K562 (cell line): ENCODE data around the gene NUP210. TPM values are rescaled to one million over a fixed set of nuclear protein-coding genes. Genes with fewer than 3 reads are reported as not detected.
A peak's percentile ranks its signal among the peaks of the same experiment; 100 is the strongest.

Experiments
- AFF1 ChIP-seq, 2 experiments: fragments of 450-650 bp; IDR thresholded peaks; 2 replicates each; pipeline ENCODE4 v1.6.1; 2018; ENCODE audit warnings: mild to moderate bottlenecking in 2 of 2, low read depth in 1 of 2; ENCODE audit not compliant: partially characterized antibody in 2 of 2
- BHLHE40 ChIP-seq: IDR thresholded peaks from 2 replicates; pipeline ENCODE4 v1.6.1; 2011; ENCODE audit warnings: low read length, improper control_type of control experiment
- BRD4 ChIP-seq: fragments of 200-600 bp; sonication (generic); IDR thresholded peaks from 2 replicates; pipeline ENCODE4 v1.6.1; 2017; ENCODE audit warnings: inconsistent platforms
- CBX5 ChIP-seq: IDR thresholded peaks from 2 replicates; pipeline ENCODE4 v1.6.1; 2014; ENCODE audit warnings: low read depth, borderline replicate concordance
- EGR1 ChIP-seq: fragments of 450-650 bp; conservative IDR thresholded peaks from 2 replicates; pipeline ENCODE4 v1.6.1; 2017; ENCODE audit warnings: mild to moderate bottlenecking
- ESRRA ChIP-seq: fragments of 450-650 bp; IDR thresholded peaks from 2 replicates; pipeline ENCODE4 v1.6.1; 2014; ENCODE audit warnings: low read depth, mild to moderate bottlenecking, moderate library complexity, borderline replicate concordance
- ETV6 ChIP-seq, 3 experiments: fragments of 150-350 bp in 1 of 3; sonication (generic) in 1 of 3; formaldehyde crosslinking in 1 of 3; IDR thresholded peaks; 2 replicates each; pipeline versions ENCODE4 v1.6.1 to v1.8.0; 2014 to 2022; ENCODE audit warnings: borderline replicate concordance in 2 of 3, low read depth in 2 of 3, antibody characterized with exemption in 1 of 3, low read length in 1 of 3, mild to moderate bottlenecking in 1 of 3, missing genetic modification reagents in 1 of 3
- KDM5B ChIP-seq: fragments of 200-600 bp; sonication (generic); IDR thresholded peaks from 2 replicates; pipeline ENCODE4 v1.6.1; 2012; ENCODE audit warnings: low read depth, mild to moderate bottlenecking, moderate library complexity, low read length, control low read depth, inconsistent platforms; ENCODE audit not compliant: insufficient replicate concordance
- SFPQ ChIP-seq: fragments of 200-400 bp; formaldehyde crosslinking; IDR thresholded peaks from 2 replicates; pipeline ENCODE4 v1.6.1; 2017; ENCODE audit warnings: mild to moderate bottlenecking, low read depth, low read length, moderate library complexity
- TBL1XR1 ChIP-seq, 2 experiments: IDR thresholded peaks; 2 replicates each; pipeline ENCODE4 v1.6.1; 2012; ENCODE audit warnings: improper control_type of control experiment in 2 of 2, low read length in 2 of 2, mild to moderate bottlenecking in 1 of 2
- VEZF1 ChIP-seq: fragments of 200-800 bp; sonication (Bioruptor generic); IDR thresholded peaks from 2 replicates; pipeline ENCODE4 v1.6.1; 2017; ENCODE audit warnings: missing genetic modification characterization, missing compliant biosample characterization
- ZFPM2 ChIP-seq: fragments of 250-450 bp; sonication (Bioruptor Pico); IDR thresholded peaks from 2 replicates; pipeline ENCODE4 v1.5.1; 2022; ENCODE audit warnings: mild to moderate bottlenecking
- ZMIZ1 ChIP-seq, 2 experiments: fragments of 150-350 bp in 1 of 2; IDR thresholded peaks; 2 replicates each; pipeline ENCODE4 v1.6.1; 2012 to 2016; ENCODE audit warnings: low read depth in 2 of 2, low read length in 2 of 2, mild to moderate bottlenecking in 1 of 2, moderate library complexity in 1 of 2
- ZNF551 ChIP-seq: fragments of 250-450 bp; sonication (Bioruptor Pico); IDR thresholded peaks from 2 replicates; pipeline ENCODE4 v1.5.0; 2021; ENCODE audit warnings: mild to moderate bottlenecking, moderate library complexity
- polyA plus RNA-seq, 8 experiments: library from polyadenylated mRNA; depleted of rRNA in 4 of 8; stranded (reverse) in 5 of 8; unstranded in 3 of 8; fragments of >200 nt; fragmentation: Nextera tagmentation in 2 of 8; fragmentation: Illumina TruSeq in 1 of 8; extraction: Ambion mirVana in 2 of 8; extraction: Trizol in 1 of 8; gene quantifications; 2 replicates each; pipeline versions ENCODE4 v1.2.1 to v1.2.3, GENCODE V29; 2011 to 2014; ENCODE audit warnings: inconsistent platforms in 1 of 8, missing spikeins in 1 of 8
- total RNA-seq, 7 experiments: library from RNA; depleted of rRNA in 6 of 7; stranded (reverse); fragments of >200 nt in 6 of 7; fragmentation: Illumina TruSeq in 2 of 7; extraction: Trizol in 2 of 7; gene quantifications; 2 replicates each; pipeline versions ENCODE4 v1.2.1 to v1.2.3, GENCODE V29; 2011 to 2021; ENCODE audit warnings: low replicate concordance in 1 of 7
- TF ChIP-seq, protein P1 (sequence below): sonication (generic); formaldehyde crosslinking; IDR thresholded peaks from 2 replicates; pipeline ENCODE4 v1.8.0; 2022; ENCODE audit warnings: mild to moderate bottlenecking, missing genetic modification reagents

NUP210 gene
- total and polyA plus RNA-seq, 9 of the 15 experiments (the other 6 are each of a cell fraction or from before 2014, with no cell fraction given), result 1.2 to 138 (median 44.0) TPM

DNA sequence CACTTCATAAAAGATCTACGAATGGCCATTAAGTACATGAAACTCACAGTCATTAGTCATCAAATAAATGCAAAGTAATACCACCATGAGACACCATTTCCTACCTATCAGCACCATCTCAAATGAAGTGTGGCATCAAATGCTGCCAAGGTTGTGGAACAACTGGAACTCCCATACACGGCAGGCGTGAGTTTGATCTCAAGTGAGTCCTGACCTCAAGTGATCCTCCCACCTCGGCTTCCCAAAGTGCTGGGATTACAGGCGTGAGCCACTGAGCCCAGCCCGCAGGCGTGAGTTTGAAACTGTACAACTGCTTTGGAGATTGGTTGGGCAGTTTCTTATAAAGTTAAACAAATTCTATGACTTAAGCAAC lies 31.2 kb upstream of the NUP210 start (continued):
- TF ChIP-seq SFPQ (no peak), KDM5B (no peak), ZNF551 (CRISPR knock-in tag) (no peak), ZMIZ1 (IDR thresholded peaks at IDR 0.05; ENCODE audit: low read depth in 2 of 2, low read length in 2 of 2) (no peak), ETV6 (IDR thresholded peaks at IDR 0.05; ENCODE audit: borderline replicate concordance in 1 of 2, low read depth in 2 of 2, low read length in 1 of 2) (no peak), ETV6 (CRISPR knock-in tag; IDR thresholded peaks at IDR 0.05; ENCODE audit: borderline replicate concordance) (no peak), AFF1 (IDR thresholded peaks at IDR 0.05; ENCODE audit: low read depth in 1 of 2, partially characterized antibody in 2 of 2) (peak in 1 of 2 experiments; percentile 79), TBL1XR1 (IDR thresholded peaks at IDR 0.05; ENCODE audit: low read length in 2 of 2) (no peak), ZFPM2 (CRISPR knock-in tag) (no peak), VEZF1 (CRISPR knock-in tag) (no peak), CBX5 (no peak), EGR1 (no peak), BHLHE40 (no peak), ESRRA (peak; percentile 34; the same call in 1 of the 2 replicates), BRD4 (no peak)
- TF ChIP-seq, protein P1, sequence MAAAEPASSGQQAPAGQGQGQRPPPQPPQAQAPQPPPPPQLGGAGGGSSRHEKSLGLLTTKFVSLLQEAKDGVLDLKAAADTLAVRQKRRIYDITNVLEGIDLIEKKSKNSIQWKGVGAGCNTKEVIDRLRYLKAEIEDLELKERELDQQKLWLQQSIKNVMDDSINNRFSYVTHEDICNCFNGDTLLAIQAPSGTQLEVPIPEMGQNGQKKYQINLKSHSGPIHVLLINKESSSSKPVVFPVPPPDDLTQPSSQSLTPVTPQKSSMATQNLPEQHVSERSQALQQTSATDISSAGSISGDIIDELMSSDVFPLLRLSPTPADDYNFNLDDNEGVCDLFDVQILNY (CRISPR knock-in tag), result no peak
